Measurements from ENCODE around the gene MAPK8.

- no peak for TF ChIP-seq CTCF (IDR thresholded peaks at IDR 0.05)
- TF ChIP-seq POLR2A (IDR thresholded peaks at IDR 0.05): no peak
Measured at GRCh38 chr10:48477616-48478015, 171.1 kb downstream of the MAPK8 start.
